Stimulated activated CD4-positive, alpha-beta T cell treated with anti-CD3 and anti-CD28 coated beads, TNF-alpha, amount 100 ng/mL, for 4 hours (primary cell): ENCODE measurements around the gene MGA.

Experiments
- DNase-seq, 3 experiments: peaks; one replicate each; pipeline ENCODE4 v3.0.0-alpha.2; 2020; ENCODE audit warnings: low read depth in 3 of 3

The MGA gene

DNA sequence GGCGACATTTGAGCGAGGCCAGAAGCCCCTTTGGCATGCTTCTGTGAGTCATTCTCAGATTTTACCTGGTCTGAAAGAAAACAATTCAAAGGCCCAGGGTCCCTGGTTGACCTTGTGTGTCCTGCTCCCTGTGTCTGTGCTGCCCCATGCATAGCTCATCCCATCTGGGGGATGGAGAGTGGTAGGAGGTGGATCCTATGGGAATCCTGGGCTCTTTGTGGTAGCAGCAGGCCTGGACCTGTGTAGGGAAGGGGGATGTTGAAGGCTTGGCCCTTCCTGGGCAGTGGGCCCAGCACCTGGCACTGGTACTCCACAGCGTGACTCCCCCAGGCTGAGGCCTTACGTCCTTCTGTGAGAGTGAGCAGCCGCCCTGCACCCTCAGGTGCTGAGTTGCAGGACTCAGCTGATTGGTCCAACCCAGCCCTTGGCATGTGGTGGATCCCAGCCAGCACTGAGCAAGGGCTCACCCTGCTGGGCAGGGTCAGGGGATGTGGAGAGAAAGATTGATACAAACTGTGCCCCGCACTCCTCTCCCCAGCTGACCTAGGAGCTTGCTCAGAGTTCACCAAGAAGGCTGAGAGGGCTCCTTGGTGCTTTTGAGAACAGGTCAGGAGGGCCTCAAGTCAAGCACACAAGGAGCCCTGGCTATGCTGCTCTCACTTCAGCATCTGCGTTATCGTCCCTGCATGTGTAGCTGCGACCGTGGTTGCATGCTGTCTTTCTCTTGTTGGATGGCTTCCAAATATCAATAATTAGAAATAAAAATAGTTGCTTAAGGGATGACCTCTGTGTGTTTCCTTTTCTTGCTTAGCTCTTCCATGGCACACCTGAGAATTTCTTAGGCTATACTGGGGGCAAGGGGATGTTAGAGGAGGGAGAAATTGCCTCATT, 146.3 kb downstream of the MGA start:
- DNase-seq, result no peak

- no peak for DNase-seq
Measured at GRCh38 chr15:41809121-41809520, 148.9 kb downstream of the MGA start.

- DNase-seq, result no peak
Measured at GRCh38 chr15:41809526-41810220, 149.5 kb downstream of the MGA start.

- no peak for DNase-seq
Measured at GRCh38 chr15:41810651-41811431, 150.6 kb downstream of the MGA start.

DNA sequence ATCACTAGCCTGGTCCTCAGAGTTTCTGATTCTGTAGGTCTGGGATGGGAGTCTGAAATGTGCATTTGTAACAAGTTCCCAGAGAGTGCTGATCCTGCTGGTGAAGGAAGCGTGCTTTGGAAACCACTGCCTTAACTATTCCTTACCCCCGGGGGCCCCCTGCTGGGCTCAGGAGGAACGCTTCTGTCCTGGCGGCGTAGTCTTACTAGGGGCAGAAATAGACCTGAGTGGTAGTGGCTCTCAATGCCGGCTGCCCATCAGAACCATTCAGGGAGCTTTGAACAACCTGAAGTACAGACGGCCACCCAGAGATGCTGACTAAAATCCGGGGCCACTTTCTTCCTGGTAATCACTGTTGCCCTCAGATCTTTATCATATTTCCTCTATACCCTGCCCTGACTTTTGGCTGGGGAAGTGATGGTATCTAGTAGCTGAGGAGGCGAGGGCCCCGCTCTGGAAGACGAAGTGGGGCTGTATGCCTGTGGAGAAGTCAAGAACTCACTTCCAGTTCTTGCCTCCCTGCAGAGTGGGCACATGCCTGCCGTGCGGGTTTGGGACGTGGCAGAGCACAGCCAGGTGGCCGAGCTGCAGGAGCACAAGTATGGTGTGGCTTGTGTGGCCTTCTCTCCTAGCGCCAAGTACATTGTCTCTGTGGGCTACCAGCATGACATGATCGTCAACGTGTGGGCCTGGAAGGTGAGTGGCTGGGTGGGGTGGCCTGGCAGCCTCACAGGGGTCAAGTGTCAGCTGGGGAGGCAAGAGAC, 151.4 kb downstream of the MGA start:
- DNase-seq, result peak; percentile 55 to 60 (median 58)

DNA sequence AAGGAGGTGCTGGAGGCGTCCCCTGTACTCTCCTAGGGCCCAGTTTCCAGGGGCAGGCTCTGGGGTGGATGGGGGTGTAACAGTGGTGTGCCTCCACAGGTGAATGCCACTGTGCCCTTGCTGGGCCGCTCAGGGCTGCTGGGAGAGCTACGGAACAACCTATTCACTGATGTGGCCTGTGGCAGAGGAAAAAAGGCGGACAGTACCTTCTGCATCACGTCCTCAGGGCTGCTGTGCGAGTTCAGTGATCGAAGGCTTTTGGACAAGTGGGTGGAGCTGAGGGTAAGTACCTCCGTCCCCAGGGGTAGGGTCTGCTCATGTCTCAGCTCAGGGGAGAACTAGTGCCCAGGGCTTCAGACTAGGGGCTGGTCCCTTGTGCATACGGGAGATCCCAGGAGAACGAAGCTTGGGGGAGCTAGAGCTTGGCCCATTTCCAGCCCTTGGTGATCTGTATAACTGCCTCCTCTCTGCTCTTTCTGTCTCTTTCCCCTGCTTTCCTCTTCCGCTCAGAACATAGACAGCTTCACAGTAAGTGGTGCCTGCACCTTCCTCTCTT, 152.7 kb downstream of the MGA start:
- no peak for DNase-seq

DNA sequence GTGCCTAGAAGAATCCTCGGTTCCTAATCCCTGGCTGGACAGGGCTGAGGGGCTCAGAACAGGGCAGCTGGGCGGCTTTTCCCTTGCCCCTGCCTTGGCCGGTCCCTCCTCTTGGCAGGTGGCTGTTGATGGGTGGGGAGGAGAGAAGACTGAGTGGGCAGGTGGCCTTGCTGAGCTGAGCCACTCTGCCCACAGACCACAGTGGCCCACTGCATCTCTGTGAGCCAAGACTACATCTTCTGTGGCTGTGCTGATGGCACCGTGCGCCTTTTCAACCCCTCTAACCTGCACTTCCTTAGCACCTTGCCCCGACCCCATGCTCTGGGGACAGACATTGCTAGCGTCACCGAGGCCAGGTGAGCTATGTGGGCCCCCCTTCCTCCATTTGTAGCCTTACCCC, 153.2 kb downstream of the MGA start:
- DNase-seq, result no peak

DNA sequence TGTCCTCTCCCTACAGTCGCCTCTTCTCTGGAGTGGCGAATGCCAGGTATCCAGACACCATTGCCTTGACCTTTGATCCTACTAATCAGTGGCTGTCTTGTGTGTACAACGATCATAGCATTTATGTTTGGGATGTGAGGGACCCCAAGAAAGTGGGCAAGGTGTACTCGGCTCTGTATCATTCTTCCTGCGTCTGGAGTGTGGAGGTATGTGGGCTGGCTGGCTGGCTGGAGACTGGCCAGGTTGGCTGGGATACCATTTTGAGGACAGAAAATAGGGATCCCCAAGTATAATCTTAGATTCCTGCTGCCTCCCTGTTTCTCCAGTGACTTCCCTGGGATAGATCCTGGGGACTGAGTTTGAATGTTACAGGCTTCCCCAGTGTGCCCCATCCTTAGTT, 154.3 kb downstream of the MGA start:
- DNase-seq, result no peak

DNA sequence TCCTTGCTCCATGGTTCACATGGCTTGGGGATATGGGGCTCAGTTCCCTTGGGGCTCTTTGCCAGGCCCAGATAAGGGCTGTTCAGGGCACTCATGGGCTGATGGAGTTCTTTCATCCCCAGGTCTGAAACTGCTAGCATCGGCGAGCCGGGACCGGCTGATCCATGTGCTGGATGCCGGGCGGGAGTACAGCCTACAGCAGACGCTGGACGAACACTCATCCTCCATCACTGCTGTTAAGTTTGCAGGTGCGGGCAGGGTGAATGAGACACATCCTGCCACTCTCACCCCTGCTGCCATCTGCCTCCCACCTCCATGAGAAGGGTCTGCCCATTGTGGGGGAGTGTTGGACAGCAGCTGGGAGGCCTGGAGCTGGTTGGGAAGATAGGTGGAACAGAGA, 156.6 kb downstream of the MGA start:
- no peak for DNase-seq

DNA sequence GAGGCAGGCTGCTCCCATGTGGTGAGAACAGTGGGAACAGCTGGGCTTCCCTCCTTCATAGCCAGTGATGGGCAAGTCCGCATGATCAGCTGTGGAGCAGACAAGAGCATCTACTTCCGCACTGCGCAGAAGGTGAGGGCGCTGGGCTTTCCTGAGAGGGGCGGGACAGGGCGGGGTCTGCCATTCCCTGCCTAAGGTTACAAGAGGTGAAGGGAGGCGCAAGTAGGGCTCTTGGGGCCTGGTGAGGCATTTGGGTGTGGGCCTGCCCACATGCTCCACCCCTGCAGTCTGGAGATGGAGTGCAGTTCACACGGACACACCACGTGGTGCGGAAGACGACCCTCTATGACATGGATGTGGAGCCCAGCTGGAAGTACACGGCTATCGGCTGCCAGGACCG, 157.1 kb downstream of the MGA start:
- DNase-seq, result no peak

GRCh38 chr15:41817781-41818180, 157.6 kb downstream of the MGA start:
- DNase-seq, result no peak

DNA sequence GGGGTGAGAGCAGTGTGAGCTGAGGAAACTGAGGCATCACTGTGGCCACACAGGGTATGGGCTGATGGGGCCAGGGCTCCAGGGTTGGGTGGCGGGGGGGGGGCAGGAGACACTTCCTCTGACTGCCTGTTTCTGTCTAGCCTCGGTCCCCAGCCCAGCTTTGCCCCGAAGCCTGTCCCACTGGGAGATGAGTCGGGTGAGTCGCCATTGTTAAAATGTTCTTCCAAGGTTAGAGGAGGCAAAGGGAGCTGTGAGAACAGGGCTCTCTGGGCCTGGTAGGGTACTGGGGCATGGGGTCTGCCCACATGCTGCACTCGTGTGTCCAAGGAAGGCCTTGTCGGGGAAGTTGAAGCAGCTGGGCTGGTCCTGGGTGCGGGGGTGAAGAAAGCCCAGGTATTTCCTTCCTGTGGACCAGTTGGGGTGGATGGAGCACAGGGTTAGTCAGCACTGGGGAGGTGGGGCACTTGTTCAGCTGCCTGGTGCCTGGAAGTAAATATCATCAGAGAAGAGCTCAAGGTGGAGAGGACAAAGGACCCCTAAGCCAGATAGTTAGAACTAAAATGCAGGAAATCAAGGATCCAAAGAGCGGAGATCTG, 159.3 kb downstream of the MGA start:
- no peak for DNase-seq

DNA sequence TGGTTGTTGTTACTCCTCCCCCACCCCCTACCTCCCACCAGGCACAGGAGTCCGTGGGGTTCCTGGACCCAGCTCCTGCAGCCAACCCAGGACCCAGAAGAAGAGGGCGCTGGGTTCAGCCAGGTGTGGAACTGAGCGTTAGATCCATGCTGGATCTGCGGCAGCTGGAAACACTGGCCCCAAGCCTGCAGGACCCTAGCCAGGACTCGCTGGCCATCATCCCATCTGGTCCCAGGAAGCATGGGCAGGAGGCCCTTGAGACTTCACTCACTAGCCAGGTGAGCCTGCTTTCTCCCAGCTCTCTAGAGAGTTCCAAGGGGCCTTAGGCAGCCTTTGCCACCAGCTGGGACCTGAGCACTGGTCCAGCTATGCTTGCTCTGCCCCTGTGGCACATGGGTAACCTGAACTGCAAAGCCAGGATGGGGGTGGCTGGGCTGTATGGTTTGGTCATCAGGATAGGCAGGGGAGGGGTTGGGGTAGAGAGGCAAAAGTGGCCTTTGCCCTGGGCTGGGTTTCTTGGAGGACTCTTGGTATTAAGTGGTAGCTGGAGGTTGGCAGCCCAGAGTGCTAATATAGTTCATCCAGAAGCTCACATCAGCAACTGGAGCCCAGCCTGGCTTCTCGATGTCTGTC, 160.7 kb downstream of the MGA start:
- DNase-seq, result no peak

GRCh38 chr15:41821831-41822230, 161.6 kb downstream of the MGA start:
- no peak for DNase-seq

DNA sequence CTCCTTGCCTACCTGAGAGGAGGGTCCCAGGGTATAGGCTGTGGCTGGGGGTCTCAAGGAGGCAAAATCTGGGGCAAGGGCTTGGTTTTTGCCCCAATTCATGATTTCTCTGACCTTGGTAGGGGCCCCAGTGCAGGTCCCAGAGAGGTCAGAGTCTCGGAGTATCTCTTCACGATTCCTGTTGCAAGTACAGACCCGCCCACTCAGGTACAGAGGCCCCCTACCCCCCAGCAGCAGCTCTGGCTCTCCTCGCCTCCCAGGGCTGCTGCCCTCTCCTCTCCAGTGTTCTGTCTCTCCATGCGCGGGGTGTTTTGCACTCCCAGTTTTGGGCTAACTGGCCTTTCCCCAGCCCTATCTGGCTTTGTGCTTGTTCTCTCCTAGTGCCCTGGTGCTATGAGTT, 162.3 kb downstream of the MGA start:
- DNase-seq, result no peak
